ENCODE results near the gene ATP2A3. TPM values are rescaled to one million over a fixed set of nuclear protein-coding genes. Genes with fewer than 3 reads are reported as not detected.

Gene ATP2A3
- total and polyA plus RNA-seq, 2 donors (not counting 3 experiments of a cell fraction or from before 2014, with no cell fraction given) = 0.37 to 0.55 TPM

- no peaks in the 10 kb centered on the region for H3K36me3 ChIP-seq (ENCODE audit: control insufficient read depth in 2 of 2, extremely low read depth in 1 of 2, insufficient read depth in 2 of 2, low read length in 2 of 2)
- FAIRE-seq = no peak
- peaks cover 19% of the 10 kb centered on the region for H3K4me1 ChIP-seq (ENCODE audit: control insufficient read depth, extremely low read depth, insufficient read depth, low read length)
- dilution Hi-C loops (cut with MboI; ENCODE audit: extremely low pct_ligation_motif_present, low sequenced_read_pairs) (no loop called here), intact Hi-C loops (cut with micrococcal nuclease) (no loop called here)
- no peaks in the 10 kb centered on the region for H3K79me2 ChIP-seq (ENCODE audit: control insufficient read depth, insufficient read depth, low read length)
- no peak overlapping the region for H3K27ac ChIP-seq (ENCODE audit: insufficient read depth, low read depth, low read length)
- no peaks in the 10 kb centered on the region for H3K9me1 ChIP-seq (replicated peaks; ENCODE audit: control insufficient read depth, extremely low read depth, insufficient read depth, low read length)
- DNase-seq (ENCODE audit: low read depth, low spot score) = peak; percentile 81
- H2AFZ ChIP-seq (ENCODE audit: low read depth, low read length) = no peak overlapping the region
- H4K20me1 ChIP-seq (replicated peaks; ENCODE audit: control insufficient read depth, extremely low read depth, insufficient read depth, low read length) = no peaks in the 10 kb centered on the region
- TF ChIP-seq JUN (IDR thresholded peaks at IDR 0.05; ENCODE audit: borderline replicate concordance, insufficient read depth, insufficient read length, low read depth) = no peak
- TF ChIP-seq CTCF (IDR thresholded peaks at IDR 0.05; ENCODE audit: extremely low read depth in 1 of 2, insufficient read depth in 1 of 2, low read depth in 1 of 2, low read length in 2 of 2) = no peak
- no peak for TF ChIP-seq EZH2 (IDR thresholded peaks at IDR 0.05; ENCODE audit: borderline replicate concordance, low read depth, low read length, severe bottlenecking)
- no peak for TF ChIP-seq FOS (IDR thresholded peaks at IDR 0.05; ENCODE audit: borderline replicate concordance, insufficient read depth, low read length)
- TF ChIP-seq, protein P1, sequence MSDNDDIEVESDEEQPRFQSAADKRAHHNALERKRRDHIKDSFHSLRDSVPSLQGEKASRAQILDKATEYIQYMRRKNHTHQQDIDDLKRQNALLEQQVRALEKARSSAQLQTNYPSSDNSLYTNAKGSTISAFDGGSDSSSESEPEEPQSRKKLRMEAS (IDR thresholded peaks at IDR 0.05; ENCODE audit: insufficient read depth, insufficient read length) = no peak
- no peak for TF ChIP-seq MYC (IDR thresholded peaks at IDR 0.05; ENCODE audit: low read depth, low read length)
- TF ChIP-seq POLR2A (IDR thresholded peaks at IDR 0.05; ENCODE audit: low read depth, low read length) = no peak
- no peak for TF ChIP-seq POLR2AphosphoS5 (IDR thresholded peaks at IDR 0.05; ENCODE audit: insufficient read depth, low read depth, low read length)
- TF ChIP-seq GATA2 (IDR thresholded peaks at IDR 0.05; ENCODE audit: insufficient read depth, insufficient read length, low read depth, low read length) = no peak
- H3K9me3 ChIP-seq (replicated peaks; ENCODE audit: control insufficient read depth, insufficient read depth, low read length) = no peaks in the 10 kb centered on the region
- ChIA-PET POLR2A (no interaction called here), CTCF (interaction anchor here (1.3 kb wide), 2 partner anchors 24 to 75 kb away, joined by 3 read pairs; no protein-coding TSS in a partner anchor)
- no peak overlapping the region for H3K4me2 ChIP-seq (ENCODE audit: insufficient read depth, low read length)
- no peak overlapping the region for H3K4me3 ChIP-seq (replicated peaks in 1 of 3; ENCODE audit: insufficient read depth in 1 of 3, low read depth in 1 of 3, low read length in 3 of 3)
- H3K9ac ChIP-seq (replicated peaks; ENCODE audit: extremely low read depth, insufficient read depth, low read length) = no peak overlapping the region
- H3K27me3 ChIP-seq (ENCODE audit: control insufficient read depth in 2 of 2, insufficient read depth in 2 of 2, low read length in 2 of 2) = no peaks in the 10 kb centered on the region
- BruUV-seq (replicated peaks) = no TSS peak
Measured at GRCh38 chr17:3989041-3989886, 25.0 kb upstream of the ATP2A3 start.
